ENCODE data around the gene EFCAB12. TPM values are rescaled to one million over a fixed set of nuclear protein-coding genes. Genes with fewer than 3 reads are reported as not detected.

Gene EFCAB12
- total and polyA plus RNA-seq, 10 of the 15 experiments (the other 5 are each of a cell fraction or from before 2014, with no cell fraction given): 0.02 to 0.85 (median 0.33) TPM

- no peak for TF ChIP-seq ZNF592 (IDR thresholded peaks at IDR 0.05)
These were observed 5.7 kb upstream of the EFCAB12 start (continued) for GRCh38 chr3:129434140-129434539.

GRCh38 chr3:129433565-129433964 lies 5.1 kb upstream of the EFCAB12 start:
- FAIRE-seq: no peak
- DNase-seq (ENCODE audit: low read depth, low spot score): no peak
- BruUV-seq (replicated peaks): no TSS peak
- H3K4me3 ChIP-seq: no peak overlapping the region
- ATAC-seq: no peak
- POLR2A ChIA-PET: interaction anchor here (0.7 to 3.3 kb wide), 5 partner anchors 20 to 118 kb away, joined by 3 to 24 read pairs (median 4); a partner anchor contains a TSS
- H3K79me2 ChIP-seq (ENCODE audit: control insufficient read depth, insufficient read depth, low read length): peaks cover 39% of the 10 kb centered on the region
- WGBS (ENCODE audit: insufficient coverage, insufficient replicate concordance, low lambda C conversion rate, missing lambda C conversion rate): 77% methylated on average over 5 of the region's 5 CpGs
- H4K20me1 ChIP-seq (ENCODE audit: control insufficient read depth, insufficient read depth): no peaks in the 10 kb centered on the region
- no peak for TF ChIP-seq IRF3 (IDR thresholded peaks at IDR 0.05)
- 0 out of 4 replicates have a peak, but pooled peaks of 1 of the 2 experiments have one; percentile 22 for TF ChIP-seq IKZF2 (IDR thresholded peaks at IDR 0.05)
- H2AFZ ChIP-seq (ENCODE audit: control insufficient read depth, low read depth, low read length): no peak overlapping the region
- peaks cover 11% of the 10 kb centered on the region; the same call in 1 of the 2 replicates for H3K4me1 ChIP-seq (ENCODE audit: control insufficient read depth, insufficient read depth, low read length)
- no peak overlapping the region for H3K4me2 ChIP-seq (ENCODE audit: control insufficient read depth, insufficient read depth)
- H3K9ac ChIP-seq (ENCODE audit: control insufficient read depth, insufficient read depth, low read length): no peak overlapping the region
- intact Hi-C loops (cut with micrococcal nuclease; ENCODE audit: unreplicated experiment): no loop called here
- SMC1A ChIA-PET (ENCODE audit: uncharacterized antibody, unreplicated experiment): interaction anchor here (0.8 to 14.5 kb wide), 7 partner anchors 7 to 56 kb away, joined by 3 to 275 read pairs (median 11); no protein-coding TSS in a partner anchor
- H3K27ac ChIP-seq (ENCODE audit: control insufficient read depth, insufficient read depth): no peak overlapping the region
- CTCF ChIA-PET: interaction anchor here (0.7 to 3.7 kb wide), 9 partner anchors 11 to 167 kb away, joined by 3 to 33 read pairs (median 5); a partner anchor contains a TSS
- H3K36me3 ChIP-seq (ENCODE audit: control insufficient read depth in 2 of 2, insufficient read depth in 2 of 2, low read length in 1 of 2): peaks cover 10 to 11% of the 10 kb centered on the region in 2 experiments
- H3K9me3 ChIP-seq (replicated peaks; ENCODE audit: control insufficient read depth, insufficient read depth, low read length): no peaks in the 10 kb centered on the region
- H3K27me3 ChIP-seq (replicated peaks in 1 of 2; ENCODE audit: control insufficient read depth in 2 of 2, insufficient read depth in 2 of 2, low read length in 1 of 2): no peaks in the 10 kb centered on the region
- in situ Hi-C loops (cut with MboI): no loop called here
- RAD21 ChIA-PET (ENCODE audit: unreplicated experiment): interaction anchor here (1.2 to 4.4 kb wide), 6 partner anchors 8 to 57 kb away, joined by 3 to 78 read pairs (median 18); no protein-coding TSS in a partner anchor

Measured in GM12878 (cell line).